Measurements from ENCODE around the gene NPFFR1.

DNA sequence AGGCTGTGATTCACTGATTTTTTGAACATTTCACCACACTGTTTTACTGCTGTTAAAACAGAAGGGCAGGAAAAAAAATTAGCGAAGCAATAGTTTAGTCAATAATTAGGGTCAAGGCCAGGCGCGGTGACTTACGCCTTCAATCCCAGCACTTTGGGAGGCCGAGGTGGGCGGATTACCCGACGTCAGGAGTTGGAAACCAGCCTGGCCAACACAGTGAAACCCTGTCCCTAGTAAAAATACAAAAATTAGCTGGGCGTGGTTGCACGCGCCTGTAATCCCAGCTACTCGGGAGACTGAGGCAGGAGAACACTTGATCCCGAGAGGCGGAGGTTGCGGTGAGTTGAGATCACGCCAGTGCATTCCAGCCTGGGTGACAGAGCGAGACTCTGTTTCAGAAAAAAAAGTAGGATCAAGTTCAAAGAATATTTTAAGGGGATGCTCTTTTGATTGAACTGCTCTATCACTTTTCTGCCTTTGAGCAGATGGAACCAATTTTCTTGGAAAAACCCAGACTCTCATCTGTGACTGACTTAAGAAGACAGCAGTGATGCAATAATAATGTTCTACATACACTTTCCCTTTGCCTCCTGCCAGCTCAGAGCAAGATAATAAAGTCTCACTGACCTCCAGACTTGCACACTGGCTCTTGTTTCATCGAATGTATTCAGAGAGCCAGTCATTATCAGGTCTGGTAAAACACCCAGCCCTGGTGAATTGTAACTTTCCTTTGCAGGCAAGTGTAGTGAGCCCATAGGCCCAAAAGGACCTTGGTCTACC, 48.9 kb downstream of the NPFFR1 start:
- TF ChIP-seq ZNF274 (IDR thresholded peaks at IDR 0.05; ENCODE audit: low read depth, low read length) = no peak
- no peak for TF ChIP-seq YY1 (IDR thresholded peaks at IDR 0.05; ENCODE audit: insufficient read depth, insufficient read length)
- no peak for TF ChIP-seq SUZ12 (IDR thresholded peaks at IDR 0.05; ENCODE audit: extremely low read depth, insufficient read depth, insufficient read length)
